ENCODE results near the gene PIPOX. TPM values are rescaled to one million over a fixed set of nuclear protein-coding genes. Genes with fewer than 3 reads are reported as not detected.

PIPOX gene
- total RNA-seq, 1 donor from 2014 or later, result 3.7 TPM

DNA sequence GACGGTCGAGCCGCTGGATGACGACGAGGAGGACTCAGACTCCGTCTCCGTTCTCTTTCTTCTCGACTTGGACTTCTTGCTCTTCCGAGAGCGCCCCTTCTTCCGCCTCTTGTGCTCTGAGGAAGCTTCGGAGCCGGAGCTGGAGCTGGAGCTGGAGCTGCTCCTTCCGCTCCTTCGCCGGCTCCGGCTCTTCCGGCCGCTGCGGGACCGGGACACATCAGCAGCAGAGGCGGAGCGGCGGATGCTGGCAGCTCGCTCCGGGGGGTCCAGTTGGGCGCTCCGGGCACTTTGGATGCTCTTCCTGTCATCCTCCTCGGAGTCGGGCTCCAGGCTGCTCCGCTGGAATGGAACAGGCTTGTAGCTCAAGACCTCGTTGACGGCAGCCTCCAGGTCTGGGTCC, 36.9 kb downstream of the PIPOX start:
- no peaks in the 10 kb centered on the region for H3K36me3 ChIP-seq
- no peak for TF ChIP-seq EZH2 (IDR thresholded peaks at IDR 0.05)
- no peak for TF ChIP-seq EZH2phosphoT487 (IDR thresholded peaks at IDR 0.05)
- no peak for TF ChIP-seq CTCF (IDR thresholded peaks at IDR 0.05)

GRCh38 chr17:29080323-29080722, 37.4 kb downstream of the PIPOX start:
- no peak overlapping the region for H3K4me2 ChIP-seq
- no peak overlapping the region for H2AFZ ChIP-seq (replicated peaks)
- H3K4me1 ChIP-seq, result peaks cover 23% of the 10 kb centered on the region
- H3F3A ChIP-seq (ENCODE audit: low read depth), result peaks cover 9% of the 10 kb centered on the region
- peaks cover 9% of the 10 kb centered on the region for H3K27me3 Mint-ChIP-seq (ENCODE audit: insufficient read depth, low read depth)
- DNase-seq (ENCODE audit: low spot score), result no peak
- H3K9ac ChIP-seq, result no peak overlapping the region
- H3K79me2 ChIP-seq (ENCODE audit: low read depth), result no peaks in the 10 kb centered on the region
- TF ChIP-seq EZH2 (IDR thresholded peaks at IDR 0.05) (no peak), CTCF (IDR thresholded peaks at IDR 0.05) (no peak), EZH2phosphoT487 (IDR thresholded peaks at IDR 0.05) (no peak)
- no peak overlapping the region for H3K4me3 Mint-ChIP-seq
- peaks cover 13% of the 10 kb centered on the region for H3K36me3 Mint-ChIP-seq
- no peaks in the 10 kb centered on the region for H3K9me3 Mint-ChIP-seq
- H3K27ac Mint-ChIP-seq, result no peak overlapping the region
- no peaks in the 10 kb centered on the region for H3K36me3 ChIP-seq
- no peaks in the 10 kb centered on the region for H4K20me1 ChIP-seq (ENCODE audit: low read depth)
- H3K4me3 ChIP-seq, result no peak overlapping the region
- peaks cover 13% of the 10 kb centered on the region for H3K4me1 Mint-ChIP-seq
- no peaks in the 10 kb centered on the region for H3K9me3 ChIP-seq (ENCODE audit: low read depth)
- H3K27ac ChIP-seq, result no peak overlapping the region
- H3K27me3 ChIP-seq, result no peaks in the 10 kb centered on the region

More for the DNA sequence above, 36.9 kb downstream of the PIPOX start:
- no peak overlapping the region for H3K27ac ChIP-seq
- H3K27me3 Mint-ChIP-seq (ENCODE audit: insufficient read depth, low read depth), result peaks cover 8% of the 10 kb centered on the region
- H3K4me3 ChIP-seq, result no peak overlapping the region
- H3K4me1 ChIP-seq, result peaks cover 19% of the 10 kb centered on the region
- no peak overlapping the region for H2AFZ ChIP-seq (replicated peaks)
- peaks cover 13% of the 10 kb centered on the region for H3K36me3 Mint-ChIP-seq
- H3K4me3 Mint-ChIP-seq, result no peak overlapping the region
- no peaks in the 10 kb centered on the region for H3K9me3 ChIP-seq (ENCODE audit: low read depth)
- H3K9me3 Mint-ChIP-seq, result no peaks in the 10 kb centered on the region
- H3K4me2 ChIP-seq, result no peak overlapping the region
- DNase-seq (ENCODE audit: low spot score), result no peak
- peaks cover 10% of the 10 kb centered on the region for H3K4me1 Mint-ChIP-seq
- no peaks in the 10 kb centered on the region for H3K27me3 ChIP-seq
- H3K79me2 ChIP-seq (ENCODE audit: low read depth), result no peaks in the 10 kb centered on the region
- H3K9ac ChIP-seq, result no peak overlapping the region
- H3K27ac Mint-ChIP-seq, result no peak overlapping the region
- H3F3A ChIP-seq (ENCODE audit: low read depth), result peaks cover 9% of the 10 kb centered on the region
- no peaks in the 10 kb centered on the region for H4K20me1 ChIP-seq (ENCODE audit: low read depth)

DNA sequence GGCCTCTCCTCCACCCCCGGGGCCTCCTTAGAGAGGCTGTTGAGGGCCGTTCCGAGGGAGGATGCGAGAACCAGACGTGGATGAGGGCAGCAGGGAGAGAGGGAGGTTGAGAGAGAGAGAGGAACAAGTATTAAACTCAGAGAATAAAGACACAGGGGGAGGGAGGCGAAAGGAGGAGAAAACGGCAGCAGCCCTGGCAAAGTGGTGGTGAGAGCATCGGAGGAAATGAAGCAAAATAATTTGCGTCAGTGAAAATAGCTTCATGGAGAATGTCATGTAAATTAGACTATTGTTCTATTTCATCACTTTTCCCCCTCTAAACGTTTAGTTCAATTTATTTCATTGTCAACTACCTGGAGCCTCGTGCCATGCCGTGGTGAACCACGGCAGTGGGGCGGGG, 38.0 kb downstream of the PIPOX start:
- H3K9ac ChIP-seq, result no peak overlapping the region
- no peaks in the 10 kb centered on the region for H3K36me3 ChIP-seq
- Mint-ChIP-seq H3K4me1 (peaks cover 13% of the 10 kb centered on the region), H3K36me3 (peaks cover 14% of the 10 kb centered on the region), H3K27ac (no peak overlapping the region), H3K4me3 (no peak overlapping the region), H3K9me3 (no peaks in the 10 kb centered on the region), H3K27me3 (ENCODE audit: insufficient read depth, low read depth) (peaks cover 9% of the 10 kb centered on the region)
- no peaks in the 10 kb centered on the region for H3K79me2 ChIP-seq (ENCODE audit: low read depth)
- no peaks in the 10 kb centered on the region for H3K27me3 ChIP-seq
- no peak overlapping the region for H2AFZ ChIP-seq (replicated peaks)
- H3F3A ChIP-seq (ENCODE audit: low read depth), result peaks cover 9% of the 10 kb centered on the region
- TF ChIP-seq CTCF (IDR thresholded peaks at IDR 0.05) (no peak), EZH2 (IDR thresholded peaks at IDR 0.05) (no peak)
- H3K9me3 ChIP-seq (ENCODE audit: low read depth), result no peaks in the 10 kb centered on the region
- H3K27ac ChIP-seq, result no peak overlapping the region
- H3K4me2 ChIP-seq, result no peak overlapping the region
- H3K4me3 ChIP-seq, result no peak overlapping the region
- DNase-seq (ENCODE audit: low spot score), result no peak
- H4K20me1 ChIP-seq (ENCODE audit: low read depth), result no peaks in the 10 kb centered on the region
- peaks cover 25% of the 10 kb centered on the region for H3K4me1 ChIP-seq
